C4-2B (cell line): Measurements from ENCODE around the gene MYOCD.

Source experiments
- H3K27ac ChIP-seq: fragments of 450-650 bp; 2 replicates; pipeline ENCODE4 v1.5.1; 2017
- ZFX ChIP-seq: fragments of 450-650 bp; IDR thresholded peaks from 2 replicates; pipeline ENCODE4 v1.6.1; 2017
- TF ChIP-seq, protein P1 (sequence below): fragments of 450-650 bp; conservative IDR thresholded peaks from 2 replicates; pipeline ENCODE4 v1.5.1; 2017; ENCODE audit warnings: mild to moderate bottlenecking

MYOCD gene

DNA sequence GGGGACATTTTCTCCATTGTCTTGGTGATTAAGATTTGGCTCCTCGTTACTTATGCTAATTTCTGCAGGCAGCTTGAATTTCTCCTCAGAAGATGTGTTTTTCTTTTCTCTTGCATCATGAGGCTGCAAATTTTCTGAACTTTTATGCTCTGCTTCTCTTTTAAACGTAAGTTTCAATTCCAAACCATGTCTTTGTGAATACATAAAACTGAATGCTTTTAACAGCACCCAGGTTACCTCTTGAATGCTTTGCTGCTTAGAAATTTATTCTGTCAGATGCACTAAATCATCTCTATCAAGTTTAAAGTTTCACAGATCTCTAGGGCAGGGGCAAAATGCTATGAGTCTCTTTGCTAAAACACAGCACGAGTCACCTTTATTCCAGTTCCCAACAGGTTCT is 143.0 kb downstream of the MYOCD start:
- H3K27ac ChIP-seq, result no peak overlapping the region
- TF ChIP-seq, protein P1, sequence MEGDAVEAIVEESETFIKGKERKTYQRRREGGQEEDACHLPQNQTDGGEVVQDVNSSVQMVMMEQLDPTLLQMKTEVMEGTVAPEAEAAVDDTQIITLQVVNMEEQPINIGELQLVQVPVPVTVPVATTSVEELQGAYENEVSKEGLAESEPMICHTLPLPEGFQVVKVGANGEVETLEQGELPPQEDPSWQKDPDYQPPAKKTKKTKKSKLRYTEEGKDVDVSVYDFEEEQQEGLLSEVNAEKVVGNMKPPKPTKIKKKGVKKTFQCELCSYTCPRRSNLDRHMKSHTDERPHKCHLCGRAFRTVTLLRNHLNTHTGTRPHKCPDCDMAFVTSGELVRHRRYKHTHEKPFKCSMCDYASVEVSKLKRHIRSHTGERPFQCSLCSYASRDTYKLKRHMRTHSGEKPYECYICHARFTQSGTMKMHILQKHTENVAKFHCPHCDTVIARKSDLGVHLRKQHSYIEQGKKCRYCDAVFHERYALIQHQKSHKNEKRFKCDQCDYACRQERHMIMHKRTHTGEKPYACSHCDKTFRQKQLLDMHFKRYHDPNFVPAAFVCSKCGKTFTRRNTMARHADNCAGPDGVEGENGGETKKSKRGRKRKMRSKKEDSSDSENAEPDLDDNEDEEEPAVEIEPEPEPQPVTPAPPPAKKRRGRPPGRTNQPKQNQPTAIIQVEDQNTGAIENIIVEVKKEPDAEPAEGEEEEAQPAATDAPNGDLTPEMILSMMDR, result no peak
- TF ChIP-seq ZFX, result no peak

DNA sequence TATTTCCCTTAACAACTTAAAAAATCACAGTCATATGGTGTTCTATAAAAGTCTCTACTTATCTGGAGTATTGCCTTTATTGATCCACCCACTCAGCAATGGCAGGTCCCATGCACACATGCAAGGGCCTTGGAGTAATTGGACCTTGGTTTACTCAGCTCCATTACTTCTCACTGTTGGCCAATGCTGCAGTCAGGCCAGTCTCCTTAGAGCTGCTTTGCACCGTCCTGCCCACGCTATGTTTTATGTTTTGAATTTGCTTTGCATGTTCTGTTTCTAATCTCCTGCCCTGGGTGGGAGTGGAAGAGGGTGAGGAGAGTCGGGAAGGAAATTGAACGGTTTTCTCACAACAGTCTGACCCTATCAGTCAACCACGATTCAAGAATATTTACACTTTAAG is 147.2 kb downstream of the MYOCD start:
- TF ChIP-seq, protein P1, result no peak
- no peak for TF ChIP-seq ZFX
- H3K27ac ChIP-seq, result no peak overlapping the region

DNA sequence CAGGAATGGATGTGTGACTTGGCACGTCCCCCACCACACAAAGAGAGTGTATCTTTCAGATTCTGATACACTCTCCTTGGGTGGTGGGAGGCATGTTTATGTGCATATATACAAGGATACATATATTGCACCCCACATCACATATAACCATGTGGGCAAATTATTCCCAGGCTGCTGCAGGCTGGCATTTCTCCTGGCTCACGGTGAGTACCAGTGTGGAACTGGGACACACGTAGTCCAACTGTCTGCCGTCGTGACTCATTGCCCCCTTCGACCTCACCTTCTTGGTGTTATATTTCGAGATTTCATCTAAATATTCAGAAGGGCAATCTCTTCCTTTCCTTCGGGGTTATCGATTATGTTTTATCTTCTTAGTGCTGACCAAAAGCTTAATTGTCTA is 148.0 kb downstream of the MYOCD start:
- no peak overlapping the region for H3K27ac ChIP-seq
- TF ChIP-seq ZFX, result no peak
- TF ChIP-seq, protein P1, result no peak

DNA sequence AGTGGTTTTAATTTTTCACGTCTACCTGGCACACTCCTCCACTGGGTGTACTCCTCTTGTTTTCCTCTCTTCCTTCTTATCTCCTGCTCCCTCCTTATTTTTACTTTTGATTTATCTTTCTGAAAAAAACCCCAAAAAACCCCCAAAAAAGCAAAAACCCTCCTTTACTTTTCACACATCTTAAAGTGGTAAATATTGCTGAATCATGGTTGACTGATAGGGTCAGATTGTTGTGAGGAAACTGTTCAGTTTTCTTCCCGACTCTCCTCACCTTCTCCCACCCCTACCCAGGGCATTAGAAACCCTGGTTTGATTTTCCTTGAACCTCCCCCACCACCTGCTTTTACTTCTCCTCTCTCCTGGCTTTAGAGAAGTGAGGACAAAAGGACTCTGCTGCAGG is 149.0 kb downstream of the MYOCD start:
- TF ChIP-seq ZFX, result no peak
- TF ChIP-seq, protein P1, result no peak
- no peak overlapping the region for H3K27ac ChIP-seq

DNA sequence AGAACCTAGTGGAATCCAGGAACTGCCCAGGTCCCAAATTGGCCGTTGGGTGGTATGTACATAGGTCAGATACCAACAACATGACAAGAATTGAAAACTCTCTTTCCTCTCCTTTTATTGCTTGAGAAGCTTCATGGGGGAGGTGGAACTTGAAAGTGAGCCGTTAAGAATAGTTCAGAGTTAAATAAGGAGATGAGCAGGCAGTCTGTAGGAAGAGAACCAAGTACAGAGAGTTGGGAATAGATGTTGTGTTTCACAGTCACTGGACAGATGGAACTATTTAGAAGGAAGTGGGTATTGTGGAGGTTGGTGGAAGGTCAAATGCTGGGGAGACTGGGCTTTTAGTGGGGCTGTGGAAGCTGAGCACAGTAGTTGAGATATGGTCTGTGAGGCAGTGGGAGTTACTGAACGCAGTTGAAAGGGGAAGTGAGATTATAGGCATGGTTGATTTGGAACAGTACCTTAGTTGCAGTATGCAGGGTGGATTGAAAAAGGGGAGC is 150.0 kb downstream of the MYOCD start:
- H3K27ac ChIP-seq, result no peak overlapping the region
- TF ChIP-seq, protein P1, result no peak
- no peak for TF ChIP-seq ZFX
